Stimulated activated naive CD8-positive, alpha-beta T cell treated with anti-CD3 and anti-CD28 coated beads, Interleukin-15, Interleukin-2, amounts not matched to agents 100 ng/mL and 50 ng/mL, for 24 hours (primary cell): Measurements from ENCODE around the gene MKLN1.
"Not testable (repeated sequence)": the region's sequence is repeated elsewhere in the genome, so short reads cannot be mapped to it uniquely, and the experiment has no call there.

ENCODE experiments used
- H3K27ac Mint-ChIP-seq: one replicate; pipeline ENCODE4 v1.8.0; 2021; ENCODE audit warnings: mild to moderate bottlenecking, mixed read lengths
- H3K27me3 Mint-ChIP-seq: one replicate; pipeline ENCODE4 v1.8.0; 2021; ENCODE audit warnings: mixed read lengths
- H3K36me3 Mint-ChIP-seq: one replicate; pipeline ENCODE4 v1.8.0; 2021; ENCODE audit warnings: low read depth, mixed read lengths
- H3K4me1 Mint-ChIP-seq: one replicate; pipeline ENCODE4 v1.8.0; 2021; ENCODE audit warnings: low read depth, mixed read lengths
- H3K4me3 Mint-ChIP-seq: one replicate; pipeline ENCODE4 v1.8.0; 2021; ENCODE audit warnings: mild to moderate bottlenecking, mixed read lengths
- H3K9me3 Mint-ChIP-seq: one replicate; pipeline ENCODE4 v1.8.0; 2021; ENCODE audit warnings: mixed read lengths

Gene MKLN1

GRCh38 chr7:131385039-131385605 is 57.4 kb downstream of the MKLN1 start:
- Mint-ChIP-seq H3K27me3 (no peaks in the 10 kb centered on the region), H3K4me1 (peaks cover 43% of the 10 kb centered on the region), H3K27ac (no peak overlapping the region), H3K36me3 (peaks cover 20% of the 10 kb centered on the region), H3K9me3 (no peaks in the 10 kb centered on the region), H3K4me3 (no peak overlapping the region)

- Mint-ChIP-seq H3K4me3 (no peak overlapping the region), H3K27me3 (no peaks in the 10 kb centered on the region), H3K9me3 (no peaks in the 10 kb centered on the region), H3K4me1 (peaks cover 19% of the 10 kb centered on the region), H3K27ac (no peak overlapping the region), H3K36me3 (peaks cover 21% of the 10 kb centered on the region)
Measured at GRCh38 chr7:131388126-131388525, 60.5 kb downstream of the MKLN1 start.

DNA sequence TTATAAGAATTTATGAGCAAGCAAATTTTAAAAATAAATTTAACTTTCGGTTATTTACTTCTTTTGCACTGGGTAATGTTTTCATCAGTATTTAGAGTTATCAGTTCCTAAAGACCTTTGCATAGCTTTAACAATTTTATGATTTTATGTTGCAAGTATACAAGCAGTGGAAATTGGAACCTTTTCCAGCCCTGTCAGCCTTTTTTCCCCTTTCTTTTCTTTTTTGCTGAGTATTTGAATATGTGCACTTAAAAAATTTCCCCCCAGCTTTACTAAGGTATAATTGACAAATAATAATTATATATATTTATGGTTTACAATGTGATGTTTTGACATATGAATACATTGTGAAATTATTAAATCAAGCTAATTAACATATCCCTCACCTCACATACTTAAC is 62.6 kb downstream of the MKLN1 start:
- Mint-ChIP-seq H3K4me3 (no peak overlapping the region), H3K4me1 (no peaks in the 10 kb centered on the region), H3K27ac (no peak overlapping the region), H3K27me3 (no peaks in the 10 kb centered on the region), H3K36me3 (peaks cover 20% of the 10 kb centered on the region), H3K9me3 (no peaks in the 10 kb centered on the region)

GRCh38 chr7:131391145-131391544 is 63.5 kb downstream of the MKLN1 start:
- no peak overlapping the region for H3K27ac Mint-ChIP-seq
- peaks cover 20% of the 10 kb centered on the region for H3K36me3 Mint-ChIP-seq
- H3K4me1 Mint-ChIP-seq: no peaks in the 10 kb centered on the region
- H3K27me3 Mint-ChIP-seq: no peaks in the 10 kb centered on the region
- H3K9me3 Mint-ChIP-seq: no peaks in the 10 kb centered on the region
- H3K4me3 Mint-ChIP-seq: no peak overlapping the region

- H3K36me3 Mint-ChIP-seq: peaks cover 67% of the 10 kb centered on the region
- H3K4me3 Mint-ChIP-seq: no peak overlapping the region
- H3K9me3 Mint-ChIP-seq: peaks cover 5% of the 10 kb centered on the region
- no peak overlapping the region for H3K27ac Mint-ChIP-seq
- no peaks in the 10 kb centered on the region for H3K27me3 Mint-ChIP-seq
- H3K4me1 Mint-ChIP-seq: no peaks in the 10 kb centered on the region
Measured at GRCh38 chr7:131400681-131401176, 73.1 kb downstream of the MKLN1 start.

DNA sequence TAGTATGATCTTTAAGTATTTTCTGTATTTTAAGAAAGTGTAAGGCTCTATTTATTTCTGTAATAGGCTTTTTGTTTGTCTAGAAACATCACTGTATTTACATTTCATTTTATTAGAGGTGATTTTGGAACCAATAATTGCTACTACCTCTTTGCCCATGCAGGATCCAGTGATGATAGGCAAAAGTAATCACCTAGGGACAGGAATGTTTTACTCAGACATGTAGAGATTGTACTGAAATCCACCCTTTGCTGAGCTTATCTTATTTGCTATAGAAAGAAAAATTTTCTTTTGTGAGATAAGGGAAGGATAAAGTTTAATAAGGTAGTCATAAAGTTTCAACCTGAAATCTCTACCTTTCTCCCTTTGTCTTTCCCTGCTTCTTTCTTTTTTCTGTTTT is 73.5 kb downstream of the MKLN1 start:
- H3K9me3 Mint-ChIP-seq: peaks cover 5% of the 10 kb centered on the region
- no peaks in the 10 kb centered on the region for H3K27me3 Mint-ChIP-seq
- peaks cover 67% of the 10 kb centered on the region for H3K36me3 Mint-ChIP-seq
- H3K27ac Mint-ChIP-seq: no peak overlapping the region
- no peak overlapping the region for H3K4me3 Mint-ChIP-seq
- H3K4me1 Mint-ChIP-seq: no peaks in the 10 kb centered on the region

- H3K4me3 Mint-ChIP-seq: no peak overlapping the region
- H3K27ac Mint-ChIP-seq: no peak overlapping the region
- H3K27me3 Mint-ChIP-seq: no peaks in the 10 kb centered on the region
- H3K9me3 Mint-ChIP-seq: peaks cover 5% of the 10 kb centered on the region
- peaks cover 61% of the 10 kb centered on the region for H3K36me3 Mint-ChIP-seq
- no peaks in the 10 kb centered on the region for H3K4me1 Mint-ChIP-seq
Measured at GRCh38 chr7:131403322-131403721, 75.6 kb downstream of the MKLN1 start.

DNA sequence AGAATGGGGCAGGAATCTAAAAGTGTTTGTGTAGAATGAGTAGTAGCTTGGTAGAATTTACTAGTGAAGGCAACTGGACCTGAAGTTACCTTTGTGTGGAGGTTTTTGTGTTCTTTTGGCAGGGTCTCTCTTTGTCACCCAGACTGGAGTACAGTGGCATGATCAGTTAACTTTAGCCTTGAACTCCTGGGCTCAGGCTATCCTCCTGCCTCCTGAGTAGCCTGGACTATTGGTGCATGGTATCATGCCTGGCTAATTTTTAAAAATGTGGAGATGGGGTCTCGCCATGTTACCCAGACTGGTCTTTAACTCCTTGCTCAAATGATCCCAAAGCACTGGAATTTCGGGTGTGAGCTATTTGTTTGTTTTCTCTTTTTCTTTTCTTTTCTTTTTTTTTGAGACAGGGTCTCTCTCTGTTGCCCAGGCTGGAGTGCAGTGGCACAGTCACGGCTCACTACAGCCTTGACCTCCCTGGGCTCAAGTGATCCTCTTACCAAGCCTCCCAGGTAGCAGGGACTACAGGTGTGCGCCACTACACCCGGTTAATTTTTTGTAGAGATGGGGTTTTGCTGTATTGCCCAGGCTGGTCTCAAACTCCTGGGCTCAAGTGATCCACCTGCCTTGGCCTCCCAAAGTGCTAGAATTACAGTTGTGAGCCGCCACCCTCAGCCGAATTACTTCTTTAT is 76.7 kb downstream of the MKLN1 start:
- Mint-ChIP-seq H3K27me3 (no peaks in the 10 kb centered on the region), H3K4me1 (no peaks in the 10 kb centered on the region), H3K27ac (no peak overlapping the region), H3K36me3 (peaks cover 57% of the 10 kb centered on the region), H3K4me3 (no peak overlapping the region), H3K9me3 (peaks cover 5% of the 10 kb centered on the region)

- H3K27ac Mint-ChIP-seq: no peak overlapping the region
- H3K27me3 Mint-ChIP-seq: no peaks in the 10 kb centered on the region
- H3K4me1 Mint-ChIP-seq: no peaks in the 10 kb centered on the region
- H3K36me3 Mint-ChIP-seq: peaks cover 22% of the 10 kb centered on the region
- no peaks in the 10 kb centered on the region for H3K9me3 Mint-ChIP-seq
- H3K4me3 Mint-ChIP-seq: no peak overlapping the region
Measured at GRCh38 chr7:131409129-131409766, 81.6 kb downstream of the MKLN1 start.

GRCh38 chr7:131412031-131412430 is 84.4 kb downstream of the MKLN1 start:
- peaks cover 26% of the 10 kb centered on the region for H3K36me3 Mint-ChIP-seq
- no peak overlapping the region for H3K27ac Mint-ChIP-seq
- H3K27me3 Mint-ChIP-seq: no peaks in the 10 kb centered on the region
- H3K9me3 Mint-ChIP-seq: no peaks in the 10 kb centered on the region
- H3K4me3 Mint-ChIP-seq: no peak overlapping the region
- no peaks in the 10 kb centered on the region for H3K4me1 Mint-ChIP-seq

DNA sequence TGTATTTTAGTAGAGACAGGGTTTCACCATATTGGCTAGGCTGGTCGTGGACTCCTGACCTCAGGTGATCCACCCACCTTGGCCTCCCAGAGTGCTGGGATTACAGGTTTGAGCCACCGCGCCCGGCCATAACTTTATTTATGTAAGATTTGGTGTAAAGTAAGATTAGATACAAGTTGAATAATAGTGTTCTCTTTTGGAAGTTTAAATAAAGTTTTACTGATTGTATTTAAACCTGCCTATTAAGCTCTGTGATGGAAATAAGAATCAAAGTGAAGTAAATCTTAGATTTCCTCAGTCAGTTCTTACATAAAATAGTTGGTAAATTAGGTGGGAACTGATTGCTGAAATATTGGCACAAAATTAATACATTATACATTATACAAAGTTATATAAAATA is 86.0 kb downstream of the MKLN1 start:
- H3K4me1 Mint-ChIP-seq: no peaks in the 10 kb centered on the region
- H3K4me3 Mint-ChIP-seq: no peak overlapping the region
- H3K27ac Mint-ChIP-seq: no peak overlapping the region
- H3K27me3 Mint-ChIP-seq: no peaks in the 10 kb centered on the region
- no peaks in the 10 kb centered on the region for H3K9me3 Mint-ChIP-seq
- peaks cover 32% of the 10 kb centered on the region for H3K36me3 Mint-ChIP-seq

DNA sequence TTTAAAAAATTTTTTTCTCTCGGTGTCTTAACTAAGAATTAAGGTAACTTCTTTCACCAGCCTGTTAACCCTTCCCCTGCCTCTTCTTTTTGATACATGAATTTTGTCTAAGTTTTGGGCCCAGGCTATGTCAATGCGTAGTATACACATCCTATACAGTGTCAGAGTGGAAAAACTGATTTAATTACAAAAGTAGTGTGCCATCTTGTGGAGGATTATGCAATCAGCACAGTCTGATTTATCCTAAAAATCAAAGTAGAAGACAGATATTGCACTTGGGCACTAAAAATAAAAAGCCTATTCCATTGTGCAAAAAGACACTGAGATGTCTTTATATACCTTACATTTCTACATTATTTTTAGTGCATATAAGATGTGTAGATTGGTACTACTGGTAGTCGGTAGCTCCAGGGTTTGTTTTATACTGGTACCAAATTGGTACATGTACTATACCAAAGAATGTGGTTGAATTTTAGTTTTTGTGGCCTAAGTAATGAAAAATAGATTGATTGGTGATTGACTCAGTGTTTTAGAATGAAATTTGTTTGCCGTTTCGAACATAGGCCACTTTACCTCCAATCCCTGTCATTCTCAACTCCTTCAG is 96.6 kb downstream of the MKLN1 start:
- H3K4me1 Mint-ChIP-seq: no peaks in the 10 kb centered on the region
- no peaks in the 10 kb centered on the region for H3K27me3 Mint-ChIP-seq
- no peak overlapping the region for H3K27ac Mint-ChIP-seq
- H3K36me3 Mint-ChIP-seq: peaks cover 11% of the 10 kb centered on the region
- H3K4me3 Mint-ChIP-seq: no peak overlapping the region
- no peaks in the 10 kb centered on the region for H3K9me3 Mint-ChIP-seq

DNA sequence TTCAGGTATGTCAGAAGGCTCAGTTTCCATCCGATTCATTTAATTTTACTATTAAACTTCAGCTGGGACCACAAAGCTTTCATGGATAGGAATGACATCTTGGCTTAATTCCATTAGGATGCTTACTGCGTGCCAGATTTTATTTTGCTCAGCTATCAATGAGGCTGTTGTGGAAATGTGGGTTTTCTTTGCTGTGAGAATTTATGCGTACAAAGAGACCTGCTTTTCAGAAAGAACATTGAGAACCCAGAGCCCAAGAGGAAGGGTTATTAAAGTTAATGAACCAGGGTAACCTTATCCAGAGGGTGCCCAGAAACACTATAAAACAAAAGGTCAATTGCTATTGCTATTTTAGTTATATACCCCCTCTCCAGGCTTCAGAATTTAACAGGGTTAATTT is 98.3 kb downstream of the MKLN1 start:
- Mint-ChIP-seq H3K27me3 (no peaks in the 10 kb centered on the region), H3K4me3 (no peak overlapping the region), H3K36me3 (peaks cover 13% of the 10 kb centered on the region), H3K9me3 (no peaks in the 10 kb centered on the region), H3K4me1 (no peaks in the 10 kb centered on the region), H3K27ac (no peak overlapping the region)

DNA sequence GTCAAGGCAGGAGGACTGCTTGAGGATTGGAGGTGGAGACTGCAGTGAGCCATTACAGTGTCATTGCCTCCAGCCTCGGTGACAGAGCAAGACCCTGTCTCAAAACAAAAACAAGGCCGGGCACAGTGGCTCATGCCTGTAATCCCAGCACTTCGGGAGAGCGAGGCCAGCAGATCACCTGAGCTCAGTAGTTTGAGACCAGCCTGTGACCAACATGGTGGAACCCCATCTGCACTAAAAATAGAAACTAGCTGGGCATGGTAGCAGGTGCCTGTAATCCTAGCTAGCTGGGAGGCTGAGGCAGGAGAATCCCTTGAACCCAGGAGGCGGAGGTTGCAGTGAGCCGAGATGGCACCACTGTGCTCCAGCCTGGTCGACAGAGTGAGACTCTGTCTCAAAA is 103.2 kb downstream of the MKLN1 start:
- H3K9me3 Mint-ChIP-seq, H3K27ac Mint-ChIP-seq, H3K4me3 Mint-ChIP-seq, H3K27me3 Mint-ChIP-seq, H3K4me1 Mint-ChIP-seq: not testable (repeated sequence)
- H3K36me3 Mint-ChIP-seq: peaks cover 30% of the 10 kb centered on the region

- Mint-ChIP-seq H3K9me3 (no peaks in the 10 kb centered on the region), H3K36me3 (peaks cover 30% of the 10 kb centered on the region), H3K4me1 (no peaks in the 10 kb centered on the region), H3K4me3 (no peak overlapping the region), H3K27ac (no peak overlapping the region), H3K27me3 (no peaks in the 10 kb centered on the region)
Measured at GRCh38 chr7:131431289-131431688, 103.6 kb downstream of the MKLN1 start.
